MCF 10A (cell line): ENCODE measurements around the gene FKBP6. TPM values are rescaled to one million over a fixed set of nuclear protein-coding genes. Genes with fewer than 3 reads are reported as not detected.

Experiments
- BruUV-seq: library from RNA; stranded (reverse); fragments of 400-500 nt; replicated peaks from 2 replicates; lab custom pipeline; 2021; lab: Mats Ljungman, UMichigan
- CTCF ChIA-PET: fragments of 300-600 bp; sonication (Branson Sonifier 250); formaldehyde crosslinking; extraction: SDS; loops from one replicate; lab custom pipeline; 2021; ENCODE audit warnings: antibody characterized with exemption, inconsistent platforms; lab: Yijun Ruan, JAX
- POLR2A ChIA-PET: fragments of 300-600, 350-650 bp; sonication (Branson Sonifier 250); formaldehyde crosslinking; extraction: SDS; loops from one replicate; lab custom pipeline; 2020; ENCODE audit warnings: antibody characterized with exemption, inconsistent platforms; lab: Yijun Ruan, JAX
- DNase-seq: peaks from one replicate; pipeline ENCODE4 v3.0.0-alpha.2; 2018; ENCODE audit not compliant: unreplicated experiment
- H3K27ac Mint-ChIP-seq: one replicate; pipeline ENCODE4 v1.8.0; 2022; ENCODE audit warnings: mild to moderate bottlenecking, low read depth, mixed read lengths; ENCODE audit not compliant: unreplicated experiment
- H3K27me3 Mint-ChIP-seq: one replicate; pipeline ENCODE4 v1.8.0; 2022; ENCODE audit warnings: mixed read lengths; ENCODE audit not compliant: insufficient read depth, unreplicated experiment
- H3K36me3 Mint-ChIP-seq: one replicate; pipeline ENCODE4 v1.8.0; 2022; ENCODE audit warnings: mild to moderate bottlenecking, moderate library complexity, mixed read lengths; ENCODE audit not compliant: insufficient read depth, unreplicated experiment
- H3K4me1 Mint-ChIP-seq: one replicate; pipeline ENCODE4 v1.8.0; 2022; ENCODE audit warnings: mixed read lengths; ENCODE audit not compliant: insufficient read depth, unreplicated experiment
- H3K4me3 Mint-ChIP-seq: one replicate; pipeline ENCODE4 v1.8.0; 2022; ENCODE audit warnings: mild to moderate bottlenecking, moderate library complexity, mixed read lengths; ENCODE audit not compliant: unreplicated experiment
- H3K9me3 Mint-ChIP-seq: one replicate; pipeline ENCODE4 v1.8.0; 2022; ENCODE audit warnings: mixed read lengths; ENCODE audit not compliant: unreplicated experiment
- intact Hi-C: fragments of 100-400 bp; cut with micrococcal nuclease; formaldehyde crosslinking; loops from 2 replicates; pipeline ENCODE4 v1.14.1; 2022
- total RNA-seq: library from RNA; stranded (reverse); gene quantifications from 2 replicates; pipeline ENCODE4 v1.2.3, GENCODE V29; 2022
- TF ChIP-seq, protein P1 (sequence below): fragments of 200-600 bp; IDR thresholded peaks from one replicate; pipeline ENCODE4 v1.8.0; 2022; ENCODE audit warnings: antibody characterized with exemption, mild to moderate bottlenecking; ENCODE audit not compliant: unreplicated experiment

FKBP6 gene
- total RNA-seq, 1 experiment from 2014 or later, result not detected

DNA sequence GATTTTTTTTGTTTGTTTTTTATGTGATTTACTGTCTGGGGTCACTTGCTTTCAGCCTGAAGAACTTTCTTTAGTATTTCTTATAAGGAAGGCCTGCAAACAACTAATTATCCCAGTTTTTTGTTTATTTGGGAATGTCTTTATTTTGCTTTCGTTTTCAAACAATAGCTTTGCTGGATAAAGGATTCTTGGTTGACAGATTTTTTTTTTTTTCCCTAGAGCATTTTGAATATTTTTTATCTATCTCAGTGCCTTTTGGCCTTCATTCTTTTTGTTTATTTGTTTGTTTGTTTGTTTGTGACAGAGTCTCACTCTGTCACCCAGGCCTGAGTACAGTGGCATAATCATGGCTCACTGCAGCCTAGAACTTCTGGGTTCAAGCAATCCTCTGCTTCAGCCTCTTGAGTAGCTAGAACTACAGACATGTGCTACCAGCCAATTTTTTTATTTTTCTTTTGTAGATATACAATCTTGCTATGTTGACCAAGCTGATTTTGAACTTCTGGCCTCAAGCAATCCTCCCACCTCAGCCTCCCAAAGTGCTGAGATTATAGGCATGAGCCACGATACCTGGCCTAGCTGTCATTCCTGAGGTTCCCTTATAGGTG, 59.4 kb downstream of the FKBP6 start:
- peaks cover 20% of the 10 kb centered on the region for H3K9me3 Mint-ChIP-seq
- intact Hi-C loops, result no loop called here
- H3K4me1 Mint-ChIP-seq, result no peaks in the 10 kb centered on the region
- no peaks in the 10 kb centered on the region for H3K36me3 Mint-ChIP-seq
- BruUV-seq, result no TSS peak
- CTCF ChIA-PET, result interaction anchor here (0.6 to 1.1 kb wide), 2 partner anchors 44 to 82 kb away, joined by 3 to 4 read pairs; no protein-coding TSS in a partner anchor
- POLR2A ChIA-PET, result interaction anchor here (0.5 kb wide), 1 partner anchor 30 kb away, joined by 3 read pairs; no protein-coding TSS in a partner anchor
- TF ChIP-seq, protein P1, sequence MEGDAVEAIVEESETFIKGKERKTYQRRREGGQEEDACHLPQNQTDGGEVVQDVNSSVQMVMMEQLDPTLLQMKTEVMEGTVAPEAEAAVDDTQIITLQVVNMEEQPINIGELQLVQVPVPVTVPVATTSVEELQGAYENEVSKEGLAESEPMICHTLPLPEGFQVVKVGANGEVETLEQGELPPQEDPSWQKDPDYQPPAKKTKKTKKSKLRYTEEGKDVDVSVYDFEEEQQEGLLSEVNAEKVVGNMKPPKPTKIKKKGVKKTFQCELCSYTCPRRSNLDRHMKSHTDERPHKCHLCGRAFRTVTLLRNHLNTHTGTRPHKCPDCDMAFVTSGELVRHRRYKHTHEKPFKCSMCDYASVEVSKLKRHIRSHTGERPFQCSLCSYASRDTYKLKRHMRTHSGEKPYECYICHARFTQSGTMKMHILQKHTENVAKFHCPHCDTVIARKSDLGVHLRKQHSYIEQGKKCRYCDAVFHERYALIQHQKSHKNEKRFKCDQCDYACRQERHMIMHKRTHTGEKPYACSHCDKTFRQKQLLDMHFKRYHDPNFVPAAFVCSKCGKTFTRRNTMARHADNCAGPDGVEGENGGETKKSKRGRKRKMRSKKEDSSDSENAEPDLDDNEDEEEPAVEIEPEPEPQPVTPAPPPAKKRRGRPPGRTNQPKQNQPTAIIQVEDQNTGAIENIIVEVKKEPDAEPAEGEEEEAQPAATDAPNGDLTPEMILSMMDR, result no peak
- no peak overlapping the region for H3K27ac Mint-ChIP-seq
- no peak for DNase-seq
- H3K27me3 Mint-ChIP-seq, result no peaks in the 10 kb centered on the region
- H3K4me3 Mint-ChIP-seq, result no peak overlapping the region

DNA sequence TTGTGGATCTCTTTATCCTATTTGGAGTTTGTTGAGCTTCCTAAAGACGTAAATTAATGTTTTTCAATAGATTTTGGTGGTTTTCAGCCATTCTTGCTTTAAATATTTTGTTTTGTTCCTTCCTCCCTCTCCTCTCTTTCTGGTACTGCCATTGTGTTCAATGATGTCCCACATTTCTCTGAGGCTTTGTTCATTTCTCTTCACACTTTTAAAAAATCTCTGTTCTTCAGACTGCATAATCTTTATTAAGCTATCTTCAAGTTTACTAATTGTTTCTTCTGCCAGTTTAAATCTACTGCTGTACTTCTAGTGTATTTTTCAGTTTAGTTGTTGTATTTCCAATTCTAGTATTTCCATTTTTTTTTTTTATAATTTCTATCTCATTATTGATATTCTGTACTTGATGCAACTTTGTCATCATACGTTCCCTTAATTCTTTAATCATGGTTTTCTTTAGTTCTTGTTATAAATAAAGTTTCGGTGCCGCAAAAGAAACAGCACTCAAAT, 60.0 kb downstream of the FKBP6 start:
- ChIA-PET CTCF (interaction anchor here (0.6 to 1.1 kb wide), 2 partner anchors 45 to 81 kb away, joined by 3 to 4 read pairs; no protein-coding TSS in a partner anchor), POLR2A (interaction anchor here (0.5 kb wide), 1 partner anchor 31 kb away, joined by 3 read pairs; no protein-coding TSS in a partner anchor)
- Mint-ChIP-seq H3K9me3 (peaks cover 20% of the 10 kb centered on the region), H3K27ac (no peak overlapping the region), H3K27me3 (no peaks in the 10 kb centered on the region), H3K4me1 (no peaks in the 10 kb centered on the region), H3K36me3 (no peaks in the 10 kb centered on the region), H3K4me3 (no peak overlapping the region)
- TF ChIP-seq, protein P1, result no peak
- DNase-seq, result no peak
- intact Hi-C loops, result no loop called here
- BruUV-seq, result no TSS peak

DNA sequence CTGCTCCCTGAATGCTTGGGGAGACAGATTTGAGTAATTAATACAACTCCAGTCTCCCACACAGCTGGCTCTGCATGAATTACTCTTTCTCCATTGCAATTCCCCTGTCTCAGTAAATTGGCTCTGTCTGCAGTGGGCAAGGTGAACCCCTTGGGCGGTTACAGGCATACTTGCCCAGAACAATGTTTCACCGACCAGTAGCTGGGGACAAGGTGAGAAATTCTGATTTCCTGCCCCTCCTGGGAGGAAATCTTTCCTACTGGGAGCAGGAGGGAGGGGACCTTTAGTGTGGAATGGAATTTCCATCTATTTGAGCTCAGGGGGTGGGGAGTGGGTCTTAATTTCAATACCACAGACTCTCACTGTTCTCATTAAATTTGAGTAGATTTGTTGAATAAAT, 63.4 kb downstream of the FKBP6 start:
- H3K4me3 Mint-ChIP-seq, result no peak overlapping the region
- no peaks in the 10 kb centered on the region for H3K4me1 Mint-ChIP-seq
- H3K9me3 Mint-ChIP-seq, result peaks cover 20% of the 10 kb centered on the region
- TF ChIP-seq, protein P1, result no peak
- intact Hi-C loops, result no loop called here
- DNase-seq, result no peak
- no peaks in the 10 kb centered on the region for H3K27me3 Mint-ChIP-seq
- H3K36me3 Mint-ChIP-seq, result no peaks in the 10 kb centered on the region
- no peak overlapping the region for H3K27ac Mint-ChIP-seq
- ChIA-PET POLR2A (no interaction called here), CTCF (interaction anchor here (0.5 to 1.6 kb wide), 2 partner anchors 60 to 539 kb away, joined by 3 to 5 read pairs; no protein-coding TSS in a partner anchor)
- no TSS peak for BruUV-seq

DNA sequence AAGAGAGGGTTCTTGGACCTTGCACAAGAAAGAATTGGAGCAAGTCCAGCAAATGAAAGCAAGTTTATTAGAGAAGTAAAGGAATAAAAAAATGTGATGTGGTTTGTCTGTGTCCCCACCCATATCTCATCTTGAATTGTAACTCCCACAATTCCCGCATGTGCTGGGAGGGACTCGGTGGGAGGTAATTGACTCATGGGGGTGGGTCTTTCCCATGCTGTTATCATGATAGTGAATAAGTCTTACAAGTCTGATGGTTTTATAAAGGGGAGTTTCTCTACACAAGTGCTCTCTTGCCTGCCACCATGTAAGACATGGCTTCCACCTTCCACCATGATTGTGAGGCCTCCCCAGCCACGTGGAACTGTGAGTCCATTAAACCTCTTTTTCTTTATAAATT, 66.5 kb downstream of the FKBP6 start:
- Mint-ChIP-seq H3K36me3 (no peaks in the 10 kb centered on the region), H3K4me3 (no peak overlapping the region), H3K27me3 (no peaks in the 10 kb centered on the region), H3K9me3 (peaks cover 6% of the 10 kb centered on the region), H3K4me1 (no peaks in the 10 kb centered on the region), H3K27ac (no peak overlapping the region)
- DNase-seq, result no peak
- TF ChIP-seq, protein P1, result no peak
- no TSS peak for BruUV-seq
- ChIA-PET POLR2A (no interaction called here), CTCF (no interaction called here)
- intact Hi-C loops, result no loop called here
